ENCODE results near the gene IGSF21. TPM values are rescaled to one million over a fixed set of nuclear protein-coding genes. Genes with fewer than 3 reads are reported as not detected.

IGSF21 gene
- total RNA-seq, 4 donors from 2014 or later, result not detected

GRCh38 chr1:18313523-18313922 lies 205.9 kb downstream of the IGSF21 start:
- no peak overlapping the region for H3K4me3 ChIP-seq
- H3K36me3 ChIP-seq, result no peaks in the 10 kb centered on the region
- H3K27me3 ChIP-seq, result no peaks in the 10 kb centered on the region
- H3K27ac ChIP-seq, result no peak overlapping the region
- H3K9me3 ChIP-seq, result no peaks in the 10 kb centered on the region
- DNase-seq, result no peak
- TF ChIP-seq CTCF (IDR thresholded peaks at IDR 0.05) (no peak), POLR2A (IDR thresholded peaks at IDR 0.05) (no peak)
- H3K4me1 ChIP-seq, result no peaks in the 10 kb centered on the region

- no peak for DNase-seq
- no peak overlapping the region for H3K4me3 ChIP-seq
- H3K27ac ChIP-seq, result no peak overlapping the region
- no peaks in the 10 kb centered on the region for H3K4me1 ChIP-seq
- no peaks in the 10 kb centered on the region for H3K27me3 ChIP-seq
- TF ChIP-seq POLR2A (IDR thresholded peaks at IDR 0.05), result no peak
- no peak for TF ChIP-seq CTCF (IDR thresholded peaks at IDR 0.05)
- no peaks in the 10 kb centered on the region for H3K9me3 ChIP-seq
- H3K36me3 ChIP-seq, result no peaks in the 10 kb centered on the region
These were observed 206.8 kb downstream of the IGSF21 start for GRCh38 chr1:18314399-18314798.

GRCh38 chr1:18315449-18315848 lies 207.9 kb downstream of the IGSF21 start:
- Histone ChIP-seq H3K4me1 (no peaks in the 10 kb centered on the region), H3K36me3 (no peaks in the 10 kb centered on the region), H3K4me3 (no peak overlapping the region), H3K27me3 (no peaks in the 10 kb centered on the region), H3K9me3 (no peaks in the 10 kb centered on the region), H3K27ac (no peak overlapping the region)
- TF ChIP-seq CTCF (IDR thresholded peaks at IDR 0.05), result no peak
- no peak for TF ChIP-seq POLR2A (IDR thresholded peaks at IDR 0.05)
- DNase-seq, result no peak

- no peak overlapping the region for H3K4me3 ChIP-seq
- TF ChIP-seq CTCF (IDR thresholded peaks at IDR 0.05), result no peak
- TF ChIP-seq POLR2A (IDR thresholded peaks at IDR 0.05), result no peak
- no peaks in the 10 kb centered on the region for H3K27me3 ChIP-seq
- H3K36me3 ChIP-seq, result no peaks in the 10 kb centered on the region
- H3K4me1 ChIP-seq, result no peaks in the 10 kb centered on the region
- DNase-seq, result no peak
- no peak overlapping the region for H3K27ac ChIP-seq
- no peaks in the 10 kb centered on the region for H3K9me3 ChIP-seq
These were observed 209.2 kb downstream of the IGSF21 start for GRCh38 chr1:18316764-18317163.

GRCh38 chr1:18319099-18319498 lies 211.5 kb downstream of the IGSF21 start:
- Histone ChIP-seq H3K4me1 (no peaks in the 10 kb centered on the region), H3K27me3 (no peaks in the 10 kb centered on the region), H3K27ac (no peak overlapping the region), H3K9me3 (no peaks in the 10 kb centered on the region), H3K4me3 (no peak overlapping the region), H3K36me3 (no peaks in the 10 kb centered on the region)
- no peak for DNase-seq
- TF ChIP-seq CTCF (IDR thresholded peaks at IDR 0.05), result no peak
- TF ChIP-seq POLR2A (IDR thresholded peaks at IDR 0.05), result no peak

GRCh38 chr1:18320051-18320450 lies 212.5 kb downstream of the IGSF21 start:
- no peak overlapping the region for H3K4me3 ChIP-seq
- H3K36me3 ChIP-seq, result no peaks in the 10 kb centered on the region
- no peak for DNase-seq
- H3K27me3 ChIP-seq, result no peaks in the 10 kb centered on the region
- H3K27ac ChIP-seq, result no peak overlapping the region
- no peaks in the 10 kb centered on the region for H3K9me3 ChIP-seq
- TF ChIP-seq CTCF (IDR thresholded peaks at IDR 0.05) (no peak), POLR2A (IDR thresholded peaks at IDR 0.05) (no peak)
- H3K4me1 ChIP-seq, result no peaks in the 10 kb centered on the region
